Measurements from ENCODE around the gene HTR3E.

Gene HTR3E

DNA sequence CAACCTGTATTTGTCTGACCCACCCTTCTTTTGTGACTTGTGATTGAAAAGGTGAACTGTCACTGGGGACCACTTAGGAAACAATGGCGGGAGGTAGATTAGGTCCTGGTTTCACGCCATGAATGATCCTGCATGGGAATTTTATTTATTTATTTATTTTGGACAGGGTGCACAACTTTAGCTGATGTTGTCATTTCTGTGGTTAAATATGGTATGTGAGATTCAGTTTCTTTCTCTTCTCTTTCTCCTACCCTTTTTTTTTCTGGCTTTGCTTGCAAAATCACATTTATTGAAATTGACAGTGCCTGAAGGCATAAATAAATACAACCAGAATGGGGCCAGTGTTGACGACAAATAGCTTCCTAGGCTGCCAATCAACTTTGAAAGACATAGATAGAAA lies 18.0 kb upstream of the HTR3E start:
- TF ChIP-seq SCRT2 (tag by site-specific recombination; IDR thresholded peaks at IDR 0.05) (no peak), ZNF610 (tag by site-specific recombination; IDR thresholded peaks at IDR 0.05; ENCODE audit: borderline replicate concordance) (no peak), KLF9 (tag by site-specific recombination; IDR thresholded peaks at IDR 0.05; ENCODE audit: low read depth) (no peak)
- TF ChIP-seq, protein P1, sequence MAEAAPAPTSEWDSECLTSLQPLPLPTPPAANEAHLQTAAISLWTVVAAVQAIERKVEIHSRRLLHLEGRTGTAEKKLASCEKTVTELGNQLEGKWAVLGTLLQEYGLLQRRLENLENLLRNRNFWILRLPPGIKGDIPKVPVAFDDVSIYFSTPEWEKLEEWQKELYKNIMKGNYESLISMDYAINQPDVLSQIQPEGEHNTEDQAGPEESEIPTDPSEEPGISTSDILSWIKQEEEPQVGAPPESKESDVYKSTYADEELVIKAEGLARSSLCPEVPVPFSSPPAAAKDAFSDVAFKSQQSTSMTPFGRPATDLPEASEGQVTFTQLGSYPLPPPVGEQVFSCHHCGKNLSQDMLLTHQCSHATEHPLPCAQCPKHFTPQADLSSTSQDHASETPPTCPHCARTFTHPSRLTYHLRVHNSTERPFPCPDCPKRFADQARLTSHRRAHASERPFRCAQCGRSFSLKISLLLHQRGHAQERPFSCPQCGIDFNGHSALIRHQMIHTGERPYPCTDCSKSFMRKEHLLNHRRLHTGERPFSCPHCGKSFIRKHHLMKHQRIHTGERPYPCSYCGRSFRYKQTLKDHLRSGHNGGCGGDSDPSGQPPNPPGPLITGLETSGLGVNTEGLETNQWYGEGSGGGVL (tag by site-specific recombination; IDR thresholded peaks at IDR 0.05): no peak
- CTCF ChIA-PET: interaction anchor here (0.6 to 0.7 kb wide), 2 partner anchors 11 to 482 kb away, joined by 3 read pairs; no protein-coding TSS in a partner anchor
- no peaks in the 10 kb centered on the region for H3K36me3 ChIP-seq (ENCODE audit: control insufficient read depth in 2 of 2, insufficient read depth in 1 of 2, low read length in 2 of 2)
- no peaks in the 10 kb centered on the region for H3K4me1 ChIP-seq (ENCODE audit: control insufficient read depth, insufficient read depth, low read length)
- POLR2A ChIA-PET: no interaction called here
- H3K27ac ChIP-seq (ENCODE audit: extremely low read depth, low read depth, low read length): no peak overlapping the region
- H3K4me3 ChIP-seq (ENCODE audit: low read depth, low read length): no peak overlapping the region
- no peaks in the 10 kb centered on the region for H3K9me3 ChIP-seq (ENCODE audit: control insufficient read depth, insufficient read depth, low read depth, low read length)

DNA sequence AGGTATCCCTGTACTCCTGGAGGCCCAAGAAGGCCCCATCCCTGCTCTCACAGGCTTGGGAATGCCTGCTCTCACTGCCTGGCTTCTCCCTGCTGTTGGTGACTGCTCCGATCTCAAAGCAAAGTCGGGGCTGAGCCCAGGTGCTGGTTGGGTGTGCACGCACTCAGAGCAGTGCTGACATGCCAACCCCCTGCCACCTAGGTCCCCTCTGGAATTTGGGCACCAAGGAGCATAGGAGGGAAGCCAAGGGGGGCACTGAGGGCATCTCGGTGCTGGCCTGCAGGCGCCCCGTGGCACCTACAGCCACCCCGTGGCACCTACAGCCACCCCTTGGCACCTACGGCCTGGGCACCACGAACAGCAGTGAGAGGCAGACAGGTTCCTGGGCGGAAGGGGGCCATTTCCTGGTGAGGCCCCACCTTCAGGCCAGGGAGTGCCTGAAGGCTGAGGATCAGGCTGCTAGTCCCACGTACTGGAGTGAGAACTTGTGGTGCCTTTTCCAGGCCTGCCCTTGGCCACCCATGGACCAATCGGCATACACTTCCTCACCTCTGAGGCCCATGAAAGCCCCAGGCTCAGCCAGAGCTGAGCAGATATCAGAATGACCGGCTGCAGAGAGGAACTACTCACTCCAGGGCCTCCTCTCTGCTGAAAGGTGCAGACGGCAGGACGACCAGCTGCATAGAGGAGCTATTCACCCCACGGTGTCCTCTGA lies 15.6 kb upstream of the HTR3E start:
- CTCF ChIA-PET: no interaction called here
- POLR2A ChIA-PET: no interaction called here
- Histone ChIP-seq H3K4me1 (ENCODE audit: control insufficient read depth, insufficient read depth, low read length) (no peaks in the 10 kb centered on the region), H3K36me3 (ENCODE audit: control insufficient read depth in 2 of 2, insufficient read depth in 1 of 2, low read length in 2 of 2) (no peaks in the 10 kb centered on the region), H3K4me3 (ENCODE audit: low read depth, low read length) (no peak overlapping the region), H3K27ac (ENCODE audit: extremely low read depth, low read depth, low read length) (no peak overlapping the region), H3K9me3 (ENCODE audit: control insufficient read depth, insufficient read depth, low read depth, low read length) (no peaks in the 10 kb centered on the region)
- no peak for TF ChIP-seq ZNF121 (tag by site-specific recombination; IDR thresholded peaks at IDR 0.05)
- TF ChIP-seq ZEB2 (tag by site-specific recombination; IDR thresholded peaks at IDR 0.05): no peak
- TF ChIP-seq ZFP37 (tag by site-specific recombination; IDR thresholded peaks at IDR 0.05): no peak
- TF ChIP-seq, protein P2, sequence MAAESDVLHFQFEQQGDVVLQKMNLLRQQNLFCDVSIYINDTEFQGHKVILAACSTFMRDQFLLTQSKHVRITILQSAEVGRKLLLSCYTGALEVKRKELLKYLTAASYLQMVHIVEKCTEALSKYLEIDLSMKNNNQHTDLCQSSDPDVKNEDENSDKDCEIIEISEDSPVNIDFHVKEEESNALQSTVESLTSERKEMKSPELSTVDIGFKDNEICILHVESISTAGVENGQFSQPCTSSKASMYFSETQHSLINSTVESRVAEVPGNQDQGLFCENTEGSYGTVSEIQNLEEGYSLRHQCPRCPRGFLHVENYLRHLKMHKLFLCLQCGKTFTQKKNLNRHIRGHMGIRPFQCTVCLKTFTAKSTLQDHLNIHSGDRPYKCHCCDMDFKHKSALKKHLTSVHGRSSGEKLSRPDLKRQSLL (tag by site-specific recombination; IDR thresholded peaks at IDR 0.05): no peak
- no peak for TF ChIP-seq GLI2 (tag by site-specific recombination; IDR thresholded peaks at IDR 0.05; ENCODE audit: borderline replicate concordance, low read depth)
- TF ChIP-seq ZNF610 (tag by site-specific recombination; IDR thresholded peaks at IDR 0.05; ENCODE audit: borderline replicate concordance): no peak
- TF ChIP-seq, protein P3, sequence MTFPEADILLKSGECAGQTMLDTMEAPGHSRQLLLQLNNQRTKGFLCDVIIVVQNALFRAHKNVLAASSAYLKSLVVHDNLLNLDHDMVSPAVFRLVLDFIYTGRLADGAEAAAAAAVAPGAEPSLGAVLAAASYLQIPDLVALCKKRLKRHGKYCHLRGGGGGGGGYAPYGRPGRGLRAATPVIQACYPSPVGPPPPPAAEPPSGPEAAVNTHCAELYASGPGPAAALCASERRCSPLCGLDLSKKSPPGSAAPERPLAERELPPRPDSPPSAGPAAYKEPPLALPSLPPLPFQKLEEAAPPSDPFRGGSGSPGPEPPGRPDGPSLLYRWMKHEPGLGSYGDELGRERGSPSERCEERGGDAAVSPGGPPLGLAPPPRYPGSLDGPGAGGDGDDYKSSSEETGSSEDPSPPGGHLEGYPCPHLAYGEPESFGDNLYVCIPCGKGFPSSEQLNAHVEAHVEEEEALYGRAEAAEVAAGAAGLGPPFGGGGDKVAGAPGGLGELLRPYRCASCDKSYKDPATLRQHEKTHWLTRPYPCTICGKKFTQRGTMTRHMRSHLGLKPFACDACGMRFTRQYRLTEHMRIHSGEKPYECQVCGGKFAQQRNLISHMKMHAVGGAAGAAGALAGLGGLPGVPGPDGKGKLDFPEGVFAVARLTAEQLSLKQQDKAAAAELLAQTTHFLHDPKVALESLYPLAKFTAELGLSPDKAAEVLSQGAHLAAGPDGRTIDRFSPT (tag by site-specific recombination; IDR thresholded peaks at IDR 0.05): peak; percentile 31; the same call in 1 of the 2 replicates
- 0 out of 2 replicates have a peak, but pooled peaks have one; percentile 33 for TF ChIP-seq ZNF549 (tag by site-specific recombination; IDR thresholded peaks at IDR 0.05)
- TF ChIP-seq, protein P4, sequence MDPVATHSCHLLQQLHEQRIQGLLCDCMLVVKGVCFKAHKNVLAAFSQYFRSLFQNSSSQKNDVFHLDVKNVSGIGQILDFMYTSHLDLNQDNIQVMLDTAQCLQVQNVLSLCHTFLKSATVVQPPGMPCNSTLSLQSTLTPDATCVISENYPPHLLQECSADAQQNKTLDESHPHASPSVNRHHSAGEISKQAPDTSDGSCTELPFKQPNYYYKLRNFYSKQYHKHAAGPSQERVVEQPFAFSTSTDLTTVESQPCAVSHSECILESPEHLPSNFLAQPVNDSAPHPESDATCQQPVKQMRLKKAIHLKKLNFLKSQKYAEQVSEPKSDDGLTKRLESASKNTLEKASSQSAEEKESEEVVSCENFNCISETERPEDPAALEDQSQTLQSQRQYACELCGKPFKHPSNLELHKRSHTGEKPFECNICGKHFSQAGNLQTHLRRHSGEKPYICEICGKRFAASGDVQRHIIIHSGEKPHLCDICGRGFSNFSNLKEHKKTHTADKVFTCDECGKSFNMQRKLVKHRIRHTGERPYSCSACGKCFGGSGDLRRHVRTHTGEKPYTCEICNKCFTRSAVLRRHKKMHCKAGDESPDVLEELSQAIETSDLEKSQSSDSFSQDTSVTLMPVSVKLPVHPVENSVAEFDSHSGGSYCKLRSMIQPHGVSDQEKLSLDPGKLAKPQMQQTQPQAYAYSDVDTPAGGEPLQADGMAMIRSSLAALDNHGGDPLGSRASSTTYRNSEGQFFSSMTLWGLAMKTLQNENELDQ (tag by site-specific recombination; IDR thresholded peaks at IDR 0.05; ENCODE audit: low read depth): no peak

DNA sequence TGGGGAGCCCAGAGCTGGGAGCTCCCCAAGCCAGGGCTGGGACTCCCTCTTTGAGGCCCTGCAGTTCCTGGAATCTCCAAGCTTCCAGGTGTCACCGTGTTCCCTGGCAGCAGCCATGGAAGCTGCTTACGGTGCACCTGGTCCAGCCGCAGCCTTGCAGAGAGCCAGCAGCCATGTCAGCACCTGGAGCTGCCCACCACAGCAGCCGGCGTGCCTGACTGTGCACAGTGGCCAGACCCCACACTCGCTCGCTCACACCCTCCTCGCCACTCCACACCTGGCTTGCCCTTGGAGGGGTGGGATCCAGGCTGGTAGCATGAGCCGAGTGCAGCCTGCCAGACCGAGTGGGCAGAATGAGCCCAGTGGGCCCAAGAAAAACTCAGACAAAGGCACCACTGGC lies 14.8 kb upstream of the HTR3E start:
- CTCF ChIA-PET: interaction anchor here (0.6 kb wide), 1 partner anchor 9 kb away, joined by 3 read pairs; no protein-coding TSS in a partner anchor
- TF ChIP-seq, protein P1 (tag by site-specific recombination; IDR thresholded peaks at IDR 0.05): no peak
- TF ChIP-seq, protein P5, sequence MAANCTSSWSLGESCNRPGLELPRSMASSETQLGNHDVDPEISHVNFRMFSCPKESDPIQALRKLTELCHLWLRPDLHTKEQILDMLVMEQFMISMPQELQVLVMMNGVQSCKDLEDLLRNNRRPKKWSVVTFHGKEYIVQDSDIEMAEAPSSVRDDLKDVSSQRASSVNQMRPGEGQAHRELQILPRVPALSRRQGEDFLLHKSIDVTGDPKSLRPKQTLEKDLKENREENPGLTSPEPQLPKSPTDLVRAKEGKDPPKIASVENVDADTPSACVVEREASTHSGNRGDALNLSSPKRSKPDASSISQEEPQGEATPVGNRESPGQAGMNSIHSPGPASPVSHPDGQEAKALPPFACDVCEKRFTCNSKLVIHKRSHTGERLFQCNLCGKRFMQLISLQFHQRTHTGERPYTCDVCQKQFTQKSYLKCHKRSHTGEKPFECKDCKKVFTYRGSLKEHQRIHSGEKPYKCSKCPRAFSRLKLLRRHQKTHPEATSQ (tag by site-specific recombination; IDR thresholded peaks at IDR 0.05): no peak
- TF ChIP-seq ZNF623 (tag by site-specific recombination; IDR thresholded peaks at IDR 0.05): no peak
- POLR2A ChIA-PET: no interaction called here
- Histone ChIP-seq H3K4me3 (ENCODE audit: low read depth, low read length) (no peak overlapping the region), H3K4me1 (ENCODE audit: control insufficient read depth, insufficient read depth, low read length) (no peaks in the 10 kb centered on the region), H3K27ac (ENCODE audit: extremely low read depth, low read depth, low read length) (no peak overlapping the region), H3K9me3 (ENCODE audit: control insufficient read depth, insufficient read depth, low read depth, low read length) (no peaks in the 10 kb centered on the region), H3K36me3 (ENCODE audit: control insufficient read depth in 2 of 2, insufficient read depth in 1 of 2, low read length in 2 of 2) (no peaks in the 10 kb centered on the region)

All from HEK293 (cell line).